Measurements from ENCODE around the gene NFAT5. TPM values are rescaled to one million over a fixed set of nuclear protein-coding genes. Genes with fewer than 3 reads are reported as not detected.

The NFAT5 gene
- total RNA-seq, 4 donors from 2014 or later: 49.8 to 64.3 (median 58.6) TPM

DNA sequence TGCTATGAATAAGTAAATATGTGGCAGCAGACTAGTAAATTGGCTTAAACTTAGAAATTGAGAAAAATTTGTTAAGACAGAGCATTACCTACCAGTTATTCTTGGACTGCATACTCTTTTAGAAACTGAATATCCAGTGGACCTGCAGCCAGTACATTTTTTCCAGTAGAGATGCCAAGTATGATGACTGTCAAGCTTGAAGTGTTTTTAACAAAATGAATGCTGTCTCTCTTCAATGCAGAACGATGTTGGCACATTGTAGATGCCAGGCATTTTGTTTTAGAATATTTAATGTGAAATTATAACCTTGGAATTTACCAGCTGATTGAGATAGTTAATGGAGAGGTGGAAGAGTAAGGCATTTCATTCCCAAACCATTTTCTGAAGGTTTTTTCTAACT is 52.5 kb downstream of the NFAT5 start:
- TF ChIP-seq, protein P1, sequence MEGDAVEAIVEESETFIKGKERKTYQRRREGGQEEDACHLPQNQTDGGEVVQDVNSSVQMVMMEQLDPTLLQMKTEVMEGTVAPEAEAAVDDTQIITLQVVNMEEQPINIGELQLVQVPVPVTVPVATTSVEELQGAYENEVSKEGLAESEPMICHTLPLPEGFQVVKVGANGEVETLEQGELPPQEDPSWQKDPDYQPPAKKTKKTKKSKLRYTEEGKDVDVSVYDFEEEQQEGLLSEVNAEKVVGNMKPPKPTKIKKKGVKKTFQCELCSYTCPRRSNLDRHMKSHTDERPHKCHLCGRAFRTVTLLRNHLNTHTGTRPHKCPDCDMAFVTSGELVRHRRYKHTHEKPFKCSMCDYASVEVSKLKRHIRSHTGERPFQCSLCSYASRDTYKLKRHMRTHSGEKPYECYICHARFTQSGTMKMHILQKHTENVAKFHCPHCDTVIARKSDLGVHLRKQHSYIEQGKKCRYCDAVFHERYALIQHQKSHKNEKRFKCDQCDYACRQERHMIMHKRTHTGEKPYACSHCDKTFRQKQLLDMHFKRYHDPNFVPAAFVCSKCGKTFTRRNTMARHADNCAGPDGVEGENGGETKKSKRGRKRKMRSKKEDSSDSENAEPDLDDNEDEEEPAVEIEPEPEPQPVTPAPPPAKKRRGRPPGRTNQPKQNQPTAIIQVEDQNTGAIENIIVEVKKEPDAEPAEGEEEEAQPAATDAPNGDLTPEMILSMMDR (IDR thresholded peaks at IDR 0.05; ENCODE audit: low read depth): no peak

DNA sequence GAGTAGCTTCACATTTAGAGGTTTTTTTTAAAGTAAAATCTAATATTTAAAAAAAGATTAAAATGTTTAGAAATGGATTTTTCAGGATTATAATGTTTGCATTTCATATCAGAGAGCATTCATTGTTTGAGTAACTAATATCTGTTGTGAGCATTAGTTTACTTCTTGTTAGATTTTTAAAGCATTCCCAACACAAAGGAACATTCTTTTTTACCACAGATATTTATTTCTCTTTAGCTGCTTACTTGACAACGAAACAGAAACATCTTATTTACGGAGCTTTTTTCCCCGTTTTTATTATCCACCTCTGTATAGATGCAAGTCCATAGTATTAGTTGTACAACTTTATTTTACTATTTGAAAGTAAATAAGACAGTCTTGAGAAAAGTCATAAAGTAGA is 53.0 kb downstream of the NFAT5 start:
- TF ChIP-seq, protein P1 (IDR thresholded peaks at IDR 0.05; ENCODE audit: low read depth): no peak

DNA sequence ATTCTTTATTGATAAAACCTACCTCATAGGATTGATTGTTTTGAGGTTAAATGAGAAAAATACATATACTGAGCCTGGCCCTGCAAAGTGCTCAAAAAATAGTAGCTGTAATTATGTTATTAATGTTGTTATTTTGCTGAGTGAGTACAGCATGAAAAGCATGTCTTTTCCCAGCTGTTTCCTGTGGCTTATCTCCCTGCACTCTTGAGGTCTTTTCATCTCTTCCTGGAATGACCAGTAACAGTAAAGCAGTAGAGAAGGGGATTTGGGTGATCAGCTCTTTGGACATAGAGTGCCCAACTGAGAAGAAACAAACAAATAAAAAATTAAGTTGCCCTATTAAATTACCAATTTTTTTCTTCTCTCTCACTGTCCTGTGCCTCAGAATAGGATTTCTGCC is 53.7 kb downstream of the NFAT5 start:
- TF ChIP-seq, protein P1 (IDR thresholded peaks at IDR 0.05; ENCODE audit: low read depth): no peak

DNA sequence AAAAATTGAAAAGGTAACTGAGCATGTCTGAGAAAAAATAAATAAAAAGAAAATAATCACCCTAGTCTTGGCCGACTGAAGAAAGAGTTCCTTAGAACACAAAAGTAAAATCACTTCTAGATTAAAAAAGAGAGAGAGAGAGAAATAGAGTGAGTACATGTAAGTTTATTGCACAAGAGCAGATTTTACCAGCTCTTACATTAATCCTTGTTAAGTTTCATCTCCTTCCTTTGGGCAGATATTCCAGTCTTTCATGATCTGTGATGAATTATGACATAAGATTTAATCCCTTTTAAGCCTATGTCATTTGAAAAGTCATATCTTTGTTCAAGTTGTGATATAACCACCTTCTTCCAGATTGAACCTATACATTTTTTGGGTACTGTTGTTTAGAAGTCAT is 54.8 kb downstream of the NFAT5 start:
- TF ChIP-seq, protein P1 (IDR thresholded peaks at IDR 0.05; ENCODE audit: low read depth): no peak

DNA sequence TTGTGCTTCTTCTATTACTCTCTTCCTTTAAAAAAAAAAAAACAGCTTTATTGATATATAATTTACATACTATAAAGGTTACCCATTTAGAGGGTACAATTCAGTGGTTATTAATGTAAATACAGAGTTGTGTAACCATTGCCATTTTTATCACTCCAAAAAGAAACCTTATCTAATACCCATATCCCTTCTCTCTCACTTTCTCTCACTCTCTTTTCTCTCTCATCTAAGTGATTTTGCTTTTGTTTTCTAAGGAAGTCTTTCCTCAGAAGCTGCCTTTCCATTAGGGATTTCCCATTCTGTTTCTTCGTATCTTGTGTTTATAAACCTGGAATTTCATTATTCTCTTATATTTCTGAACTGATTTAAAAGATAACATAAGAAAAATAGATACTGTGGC is 55.5 kb downstream of the NFAT5 start:
- TF ChIP-seq, protein P1 (IDR thresholded peaks at IDR 0.05; ENCODE audit: low read depth): no peak

DNA sequence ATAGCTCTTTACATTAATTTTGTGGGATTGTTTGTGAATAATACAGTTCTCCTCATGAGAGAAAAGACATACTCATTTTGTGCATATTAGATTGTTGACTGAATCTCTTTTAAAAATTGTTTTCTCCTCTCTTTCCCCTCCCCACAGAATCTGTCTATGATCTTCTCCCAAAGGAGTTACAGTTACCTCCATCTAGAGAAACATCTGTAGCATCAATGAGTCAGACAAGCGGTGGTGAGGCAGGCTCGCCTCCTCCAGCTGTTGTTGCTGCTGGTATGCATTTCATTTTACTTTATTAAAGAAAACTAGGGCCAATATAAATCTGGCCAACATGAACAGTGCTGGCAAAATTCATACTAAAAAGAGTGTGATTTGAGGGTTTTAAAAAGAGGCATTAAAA is 60.5 kb downstream of the NFAT5 start:
- TF ChIP-seq, protein P1 (IDR thresholded peaks at IDR 0.05; ENCODE audit: low read depth): no peak

DNA sequence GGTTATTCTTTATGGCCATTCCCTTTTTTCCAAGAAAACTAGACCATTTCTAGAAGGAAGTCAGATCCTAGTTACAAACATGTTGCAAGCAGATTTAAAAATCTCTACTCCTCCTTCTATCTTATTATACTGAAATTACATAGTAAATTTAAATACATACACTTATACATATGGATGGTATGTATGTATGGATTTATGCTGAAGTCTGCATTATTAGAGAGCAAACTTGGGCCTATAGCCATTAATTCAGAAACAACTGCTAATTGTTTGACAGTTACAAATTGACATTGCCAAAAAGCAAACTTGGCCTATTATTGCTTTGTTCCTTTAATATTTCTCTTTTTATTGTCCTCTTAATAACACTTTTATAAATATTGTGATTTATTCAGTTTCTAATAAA is 67.1 kb downstream of the NFAT5 start:
- TF ChIP-seq, protein P1 (IDR thresholded peaks at IDR 0.05; ENCODE audit: low read depth): no peak
